ENCODE results near the gene TMEM31.
"Not testable (repeated sequence)": the region's sequence is repeated elsewhere in the genome, so short reads cannot be mapped to it uniquely, and the experiment has no call there.

The TMEM31 gene

GRCh38 chrX:103726477-103726876, 15.8 kb downstream of the TMEM31 start:
- DNase-seq (ENCODE audit: low read depth): no peak

GRCh38 chrX:103727115-103727514, 16.4 kb downstream of the TMEM31 start:
- no peak for DNase-seq (ENCODE audit: low read depth)

- no peak for DNase-seq (ENCODE audit: low read depth)
Measured at GRCh38 chrX:103729015-103729414, 18.3 kb downstream of the TMEM31 start.

GRCh38 chrX:103730147-103730795, 19.6 kb downstream of the TMEM31 start:
- no peak for DNase-seq (ENCODE audit: low read depth)

- DNase-seq (ENCODE audit: low read depth): no peak
Measured at GRCh38 chrX:103730796-103731493, 20.2 kb downstream of the TMEM31 start.

GRCh38 chrX:103733017-103733416, 22.3 kb downstream of the TMEM31 start:
- no peak for DNase-seq (ENCODE audit: low read depth)

- no peak for DNase-seq (ENCODE audit: low read depth)
Measured at GRCh38 chrX:103734125-103734760, 23.5 kb downstream of the TMEM31 start.

GRCh38 chrX:103737696-103738095, 27.0 kb downstream of the TMEM31 start:
- no peak for DNase-seq (ENCODE audit: low read depth)

GRCh38 chrX:103739421-103739820, 28.7 kb downstream of the TMEM31 start:
- no peak for DNase-seq (ENCODE audit: low read depth)

GRCh38 chrX:103741879-103742278, 31.2 kb downstream of the TMEM31 start:
- no peak for DNase-seq (ENCODE audit: low read depth)

- DNase-seq (ENCODE audit: low read depth): no peak
Measured at GRCh38 chrX:103742339-103742738, 31.6 kb downstream of the TMEM31 start.

- DNase-seq (ENCODE audit: low read depth): no peak
Measured at GRCh38 chrX:103747163-103747562, 36.5 kb downstream of the TMEM31 start.

- no peak for DNase-seq (ENCODE audit: low read depth)
Measured at GRCh38 chrX:103754401-103754800, 43.7 kb downstream of the TMEM31 start.

GRCh38 chrX:103756736-103757135, 46.0 kb downstream of the TMEM31 start:
- DNase-seq (ENCODE audit: low read depth): no peak

- no peak for DNase-seq (ENCODE audit: low read depth)
Measured at GRCh38 chrX:103758555-103758954, 47.8 kb downstream of the TMEM31 start.

- not testable (repeated sequence) for DNase-seq (ENCODE audit: low read depth)
Measured at GRCh38 chrX:103763541-103763940, 52.8 kb downstream of the TMEM31 start.
